HUES64 (cell line): ENCODE results near the gene CBLB.
"Not testable (repeated sequence)": the region's sequence is repeated elsewhere in the genome, so short reads cannot be mapped to it uniquely, and the experiment has no call there.

Source experiments
- H3K27ac ChIP-seq: 2 replicates; pipeline ENCODE4 v1.7.0; 2013; ENCODE audit warnings: low read depth, low read length, inconsistent platforms
- H3K27me3 ChIP-seq: 2 replicates; pipeline ENCODE4 v1.6.1; 2013; ENCODE audit warnings: mild to moderate bottlenecking, low read length; ENCODE audit not compliant: insufficient read depth
- H3K36me3 ChIP-seq: 2 replicates; pipeline ENCODE4 v1.6.1; 2013; ENCODE audit warnings: mild to moderate bottlenecking, low read length; ENCODE audit not compliant: insufficient read depth
- H3K4me1 ChIP-seq: 2 replicates; pipeline ENCODE4 v1.6.1; 2013; ENCODE audit warnings: mild to moderate bottlenecking, low read length, moderate library complexity; ENCODE audit not compliant: insufficient read depth
- H3K4me3 ChIP-seq: 2 replicates; pipeline ENCODE4 v1.5.1; 2013; ENCODE audit warnings: mild to moderate bottlenecking, low read length, moderate library complexity
- H3K9ac ChIP-seq: 2 replicates; pipeline ENCODE4 v1.6.1; 2013; ENCODE audit warnings: mild to moderate bottlenecking, low read depth, low read length
- H3K9me3 ChIP-seq: 2 replicates; pipeline ENCODE4 v1.6.1; 2013; ENCODE audit warnings: low read depth, low read length; ENCODE audit not compliant: insufficient read depth
- WGBS: fragments of 150-250, 120-280 bp; methylation state at CpG from one replicate; pipeline ENCODE4 v1.1.7; 2013; ENCODE audit warnings: missing lambda C conversion rate; 5-methylcytosine and 5-hydroxymethylcytosine counted together

Gene CBLB

GRCh38 chr3:105747696-105748095 lies 121.1 kb downstream of the CBLB start:
- Histone ChIP-seq H3K27ac (no peak overlapping the region), H3K27me3 (no peaks in the 10 kb centered on the region), H3K4me3 (no peak overlapping the region), H3K9me3 (no peaks in the 10 kb centered on the region), H3K36me3 (peaks cover 11% of the 10 kb centered on the region), H3K4me1 (peaks cover 17% of the 10 kb centered on the region), H3K9ac (no peak overlapping the region)
- no CpG with 5 or more reads among the region's 1 CpG for WGBS

- Histone ChIP-seq H3K9me3 (no peaks in the 10 kb centered on the region), H3K9ac (no peak overlapping the region), H3K4me3 (no peak overlapping the region), H3K27ac (no peak overlapping the region), H3K27me3 (no peaks in the 10 kb centered on the region), H3K4me1 (peaks cover 17% of the 10 kb centered on the region), H3K36me3 (peaks cover 11% of the 10 kb centered on the region)
- 89% methylated on average over 3 of the region's 3 CpGs for WGBS
Observed at GRCh38 chr3:105747060-105747541, 121.7 kb downstream of the CBLB start.

- Histone ChIP-seq H3K27me3 (no peaks in the 10 kb centered on the region), H3K36me3 (peaks cover 11% of the 10 kb centered on the region), H3K27ac (no peak overlapping the region), H3K9me3 (no peaks in the 10 kb centered on the region), H3K9ac (no peak overlapping the region), H3K4me3 (no peak overlapping the region), H3K4me1 (peaks cover 17% of the 10 kb centered on the region)
- whole genome bisulfite sequencing: 91% methylated on average over 3 of the region's 3 CpGs
Observed at GRCh38 chr3:105746231-105746996, 122.4 kb downstream of the CBLB start.

- Histone ChIP-seq H3K27me3 (no peaks in the 10 kb centered on the region), H3K9ac (no peak overlapping the region), H3K9me3 (no peaks in the 10 kb centered on the region), H3K4me1 (peaks cover 17% of the 10 kb centered on the region), H3K36me3 (peaks cover 15% of the 10 kb centered on the region), H3K27ac (no peak overlapping the region), H3K4me3 (no peak overlapping the region)
- WGBS: 95% methylated on average over 3 of the region's 3 CpGs
Observed at GRCh38 chr3:105745046-105745445, 123.8 kb downstream of the CBLB start.

GRCh38 chr3:105744202-105744601 lies 124.6 kb downstream of the CBLB start:
- Histone ChIP-seq H3K4me3 (no peak overlapping the region), H3K27ac (no peak overlapping the region), H3K27me3 (no peaks in the 10 kb centered on the region), H3K9ac (no peak overlapping the region), H3K9me3 (no peaks in the 10 kb centered on the region), H3K4me1 (peaks cover 17% of the 10 kb centered on the region), H3K36me3 (peaks cover 20% of the 10 kb centered on the region)
- WGBS: no CpG with 5 or more reads among the region's 1 CpG

- H3K4me1 ChIP-seq: no peaks in the 10 kb centered on the region
- H3K27me3 ChIP-seq: no peaks in the 10 kb centered on the region
- H3K27ac ChIP-seq: no peak overlapping the region
- peaks cover 42% of the 10 kb centered on the region for H3K36me3 ChIP-seq
- no peak overlapping the region for H3K4me3 ChIP-seq
- no peak overlapping the region for H3K9ac ChIP-seq
- 0 out of 2 replicates have a peak, but pooled peaks cover under 1% of the 10 kb centered on the region for H3K9me3 ChIP-seq
- WGBS: 97% methylated on average over 2 of the region's 2 CpGs
Observed at GRCh38 chr3:105733356-105733755, 135.5 kb downstream of the CBLB start.

GRCh38 chr3:105731686-105732085 lies 137.1 kb downstream of the CBLB start:
- no peak overlapping the region for H3K4me3 ChIP-seq
- H3K27ac ChIP-seq: no peak overlapping the region
- no peaks in the 10 kb centered on the region for H3K27me3 ChIP-seq
- WGBS: 100% methylated on average over 1 of the region's 1 CpG
- H3K4me1 ChIP-seq: no peaks in the 10 kb centered on the region
- H3K9me3 ChIP-seq: peaks cover 7% of the 10 kb centered on the region; the same call in 1 of the 2 replicates
- H3K9ac ChIP-seq: no peak overlapping the region
- peaks cover 52% of the 10 kb centered on the region for H3K36me3 ChIP-seq

GRCh38 chr3:105730801-105731354 lies 137.9 kb downstream of the CBLB start:
- Histone ChIP-seq H3K4me3 (no peak overlapping the region), H3K9ac (no peak overlapping the region), H3K27me3 (no peaks in the 10 kb centered on the region), H3K4me1 (no peaks in the 10 kb centered on the region), H3K36me3 (peaks cover 48% of the 10 kb centered on the region), H3K27ac (no peak overlapping the region), H3K9me3 (peaks cover 7% of the 10 kb centered on the region; the same call in 1 of the 2 replicates)

- no peaks in the 10 kb centered on the region for H3K27me3 ChIP-seq
- 86% methylated on average over 1 of the region's 3 CpGs for WGBS
- H3K36me3 ChIP-seq: peaks cover 44% of the 10 kb centered on the region
Observed at GRCh38 chr3:105729667-105730066, 139.1 kb downstream of the CBLB start.

GRCh38 chr3:105728771-105729312 lies 140.0 kb downstream of the CBLB start:
- Histone ChIP-seq H3K9me3 (peaks cover 7% of the 10 kb centered on the region; the same call in 1 of the 2 replicates), H3K27ac (no peak overlapping the region), H3K4me1 (no peaks in the 10 kb centered on the region), H3K36me3 (peaks cover 37% of the 10 kb centered on the region; the same call in 1 of the 2 replicates), H3K4me3 (no peak overlapping the region), H3K27me3 (no peaks in the 10 kb centered on the region), H3K9ac (no peak overlapping the region)
- WGBS: 83% methylated on average over 2 of the region's 3 CpGs

More at GRCh38 chr3:105729667-105730066, 139.1 kb downstream of the CBLB start:
- H3K9ac ChIP-seq: no peak overlapping the region
- no peak overlapping the region for H3K27ac ChIP-seq
- no peak overlapping the region for H3K4me3 ChIP-seq
- H3K4me1 ChIP-seq: no peaks in the 10 kb centered on the region
- peaks cover 7% of the 10 kb centered on the region; the same call in 1 of the 2 replicates for H3K9me3 ChIP-seq

- H3K4me3 ChIP-seq, H3K27me3 ChIP-seq, H3K9ac ChIP-seq, H3K27ac ChIP-seq, H3K9me3 ChIP-seq, H3K4me1 ChIP-seq: not testable (repeated sequence)
- WGBS: 96% methylated on average over 3 of the region's 3 CpGs
- peaks cover 34% of the 10 kb centered on the region; the same call in 1 of the 2 replicates for H3K36me3 ChIP-seq
Observed at GRCh38 chr3:105727036-105727435, 141.8 kb downstream of the CBLB start.
